Measurements from ENCODE around the gene OR51E2.
"Not testable (repeated sequence)": the region's sequence is repeated elsewhere in the genome, so short reads cannot be mapped to it uniquely, and the experiment has no call there.

OR51E2 gene

GRCh38 chr11:4697585-4697984 lies at the start of gene OR51E2:
Gene OR51E2 (minus strand): TSS chr11:4697853. CDS start chr11:4682711, 15,142 bp downstream.
- no peak for DNase-seq

DNA sequence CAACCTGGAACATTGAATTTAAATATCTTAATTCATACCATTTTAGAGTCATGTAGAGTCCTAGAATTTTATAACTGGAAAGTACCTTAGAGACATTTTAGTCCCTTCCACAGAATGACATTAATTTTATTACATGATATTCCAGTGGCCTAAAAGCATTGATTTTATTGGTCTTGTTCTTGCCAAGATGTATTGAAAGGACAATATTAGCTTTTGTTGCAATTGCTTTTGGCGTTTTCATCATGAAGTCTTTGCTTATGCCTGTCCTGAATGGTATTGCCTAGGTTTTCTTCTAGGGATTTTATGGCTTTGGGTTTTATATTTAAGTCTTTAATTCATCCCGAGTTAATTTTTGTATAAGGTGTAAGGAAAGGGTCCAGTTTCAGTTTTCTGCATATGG lies 43.1 kb upstream of the OR51E2 start:
- DNase-seq, result no peak

- DNase-seq, result no peak
Measured at GRCh38 chr11:4727171-4727570, 29.5 kb upstream of the OR51E2 start.

- DNase-seq, result not testable (repeated sequence)
Measured at GRCh38 chr11:4722616-4723534, 25.2 kb upstream of the OR51E2 start.

GRCh38 chr11:4714300-4714699 lies 16.6 kb upstream of the OR51E2 start:
- DNase-seq, result no peak

DNA sequence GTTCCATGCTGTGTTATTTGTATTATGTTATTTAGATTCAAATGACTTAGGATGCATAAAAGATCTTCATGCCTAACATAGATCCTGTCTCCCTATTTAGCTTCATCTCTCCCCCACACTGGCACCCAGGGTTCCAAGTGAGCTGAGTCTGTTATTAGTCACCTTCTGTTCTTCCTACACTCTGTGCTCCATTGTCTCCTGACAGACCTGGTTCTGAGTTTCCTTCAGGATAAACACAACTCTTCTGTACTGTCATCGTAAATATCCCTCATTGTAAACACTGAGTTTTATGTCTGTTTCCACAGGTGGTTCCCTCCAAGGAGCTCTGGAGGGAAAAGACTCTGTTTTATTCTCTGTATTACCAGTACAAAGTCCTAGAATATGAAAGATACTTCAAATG lies 15.6 kb upstream of the OR51E2 start:
- DNase-seq, result no peak

GRCh38 chr11:4704790-4705334 lies 7.2 kb upstream of the OR51E2 start:
- no peak for DNase-seq

- DNase-seq, result no peak
Measured at GRCh38 chr11:4704054-4704789, 6.6 kb upstream of the OR51E2 start, which contains the start of gene MMP26. Gene MMP26 (plus strand): TSS chr11:4704784.

DNA sequence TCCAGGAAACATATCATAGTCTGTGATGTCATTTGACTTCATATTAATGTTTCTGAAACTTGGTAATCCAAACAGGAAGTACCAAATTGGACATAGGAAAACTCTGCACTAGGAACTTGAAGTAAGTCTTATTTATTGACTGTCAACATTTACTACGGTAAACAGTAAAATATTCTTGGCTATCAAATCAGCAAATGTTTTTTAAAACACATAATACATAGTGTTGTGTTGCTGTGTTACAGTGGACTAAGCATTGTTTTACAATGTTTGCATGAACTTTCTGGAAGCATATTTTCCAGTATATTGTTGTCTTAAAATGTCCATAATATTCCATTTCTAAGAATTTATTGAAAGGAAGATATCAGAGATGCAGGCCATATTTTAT lies 2.8 kb upstream of the OR51E2 start:
- DNase-seq, result no peak

GRCh38 chr11:4699697-4700435 lies 2.2 kb upstream of the OR51E2 start:
- no peak for DNase-seq

- no peak for DNase-seq
Measured at GRCh38 chr11:4695442-4695841, 2.2 kb downstream of the OR51E2 start.

DNA sequence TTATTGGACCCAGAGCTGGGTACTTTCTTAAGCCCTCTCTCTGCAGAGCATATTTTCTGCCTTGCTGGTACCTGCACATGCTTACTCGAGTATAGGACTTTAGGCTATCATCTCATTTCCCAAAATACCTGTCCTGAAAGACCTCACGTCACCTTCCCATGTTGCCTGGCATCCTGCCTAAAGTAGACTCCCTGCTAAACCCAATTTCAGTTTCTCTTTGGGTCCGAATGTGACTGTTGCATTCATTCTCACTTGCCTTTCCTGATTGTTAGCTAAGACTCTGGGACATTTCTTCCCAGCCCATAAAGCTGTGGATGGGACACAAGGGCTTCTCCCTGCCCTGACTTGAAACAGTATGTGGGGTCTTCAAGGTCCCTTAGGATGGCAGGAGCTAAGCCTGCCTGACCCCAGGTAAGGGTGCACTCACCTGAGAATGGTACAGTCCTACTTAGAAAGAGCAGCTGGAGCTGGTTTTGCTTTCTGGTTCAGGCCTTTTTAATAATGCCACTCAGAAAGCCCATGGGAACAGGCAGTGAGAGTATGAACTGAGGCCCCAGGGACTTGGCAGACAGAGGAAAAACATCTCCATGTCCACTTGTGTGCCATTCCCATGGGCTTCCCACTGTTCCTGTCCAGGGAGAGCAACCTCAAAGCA lies 12.9 kb downstream of the OR51E2 start:
- peak in 1 of 2 experiments; percentile 10 for DNase-seq

DNA sequence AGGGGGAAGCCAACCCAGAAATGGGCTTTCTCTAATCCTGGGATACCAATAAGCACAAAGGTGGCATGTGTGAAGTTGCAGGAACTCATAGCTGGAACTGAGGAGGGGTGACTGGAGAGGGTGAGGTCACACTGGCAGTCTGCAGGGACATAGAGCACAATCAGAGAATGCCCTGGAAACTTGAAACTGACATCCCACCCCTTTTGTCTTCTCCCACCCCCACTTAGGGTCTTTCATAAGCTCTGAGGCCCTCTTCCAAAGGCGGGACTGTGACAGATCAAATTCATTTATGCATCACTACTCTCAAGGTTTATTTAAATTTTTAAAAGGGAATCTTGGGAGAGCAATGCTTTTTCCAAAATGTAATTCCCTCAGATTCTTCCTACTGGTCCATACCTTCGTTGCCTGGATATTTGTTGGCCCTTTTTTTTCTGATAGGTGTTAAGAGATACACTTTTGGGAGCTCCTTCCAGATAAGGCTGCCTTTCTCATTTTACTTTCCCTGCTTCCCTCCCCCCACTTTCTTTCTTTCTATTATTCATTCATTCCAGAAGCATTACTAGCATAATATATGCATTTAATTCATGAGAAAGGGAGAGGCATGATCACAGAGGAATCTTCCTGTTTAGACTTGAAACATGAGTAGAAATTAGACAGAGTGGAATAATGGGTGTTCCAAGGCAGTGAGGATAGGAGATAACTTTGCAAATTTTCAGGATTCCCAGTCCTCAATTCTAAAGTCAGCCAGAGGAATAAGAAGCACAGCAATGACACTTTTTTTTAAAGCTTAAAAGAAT lies 14.8 kb downstream of the OR51E2 start:
- DNase-seq, result no peak

DNA sequence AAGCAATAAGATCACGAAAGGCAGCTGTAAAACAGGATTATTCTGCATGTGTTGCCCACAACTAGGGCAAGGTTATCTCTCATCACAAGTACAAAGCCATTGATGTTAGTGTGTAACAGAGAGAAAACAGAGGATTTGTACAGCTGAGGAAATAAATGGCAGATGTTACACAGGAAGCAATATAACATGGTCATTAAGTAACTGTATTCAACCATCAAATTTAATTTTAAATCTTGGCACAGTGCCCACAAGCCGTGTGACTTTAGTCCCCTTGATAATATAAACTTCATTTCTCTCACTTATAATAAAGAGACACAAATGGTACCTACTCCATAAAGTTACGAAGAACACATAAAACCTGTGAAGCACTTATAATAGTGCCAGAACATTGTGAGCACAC lies 17.3 kb downstream of the OR51E2 start:
- peak in 1 of 2 experiments; percentile 43 for DNase-seq

GRCh38 chr11:4677948-4678347 lies 19.7 kb downstream of the OR51E2 start:
- peak; percentile 56 to 83 for DNase-seq

GRCh38 chr11:4673781-4674180 lies 23.9 kb downstream of the OR51E2 start:
- no peak for DNase-seq

DNA sequence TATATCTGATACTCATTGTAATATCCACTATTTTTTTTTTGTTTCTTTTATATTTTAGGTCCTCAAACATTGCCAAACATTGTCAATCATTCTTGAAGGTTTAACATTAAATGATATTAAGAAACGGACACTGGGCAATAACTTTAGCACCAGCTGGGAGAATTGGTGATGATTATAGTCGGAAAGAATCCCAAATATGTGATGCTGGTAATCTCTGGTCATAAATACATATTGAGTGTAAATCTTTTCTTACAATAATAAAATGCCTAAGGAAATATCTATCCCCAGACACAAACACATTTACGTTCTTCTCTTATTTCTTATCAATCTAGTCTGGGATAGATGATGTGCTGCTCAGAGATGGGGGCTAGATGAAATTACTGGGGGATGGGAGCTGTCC lies 25.2 kb downstream of the OR51E2 start:
- DNase-seq, result no peak

GRCh38 chr11:4671741-4672140 lies 25.9 kb downstream of the OR51E2 start:
- no peak for DNase-seq

DNA sequence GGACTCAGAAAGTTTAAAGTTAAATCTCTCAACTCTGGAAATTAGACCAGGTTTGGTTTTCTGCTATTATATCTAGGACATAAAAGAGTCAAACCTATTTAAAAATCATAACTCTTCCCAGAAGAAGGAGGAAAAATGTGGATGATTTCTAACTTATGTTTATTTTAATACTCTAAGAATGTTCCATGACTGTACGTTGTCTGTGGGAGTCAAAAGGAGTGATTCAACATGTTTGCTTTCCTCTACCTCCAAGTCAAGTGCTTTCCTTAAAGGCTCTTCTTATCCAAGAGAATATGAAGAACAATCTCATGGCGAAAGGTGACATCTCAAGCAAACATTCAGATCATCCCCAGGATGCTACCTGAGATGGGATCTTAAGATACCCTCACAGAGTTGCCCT lies 32.2 kb downstream of the OR51E2 start:
- DNase-seq, result no peak

- DNase-seq, result no peak
Measured at GRCh38 chr11:4664786-4665185, 32.9 kb downstream of the OR51E2 start.

DNA sequence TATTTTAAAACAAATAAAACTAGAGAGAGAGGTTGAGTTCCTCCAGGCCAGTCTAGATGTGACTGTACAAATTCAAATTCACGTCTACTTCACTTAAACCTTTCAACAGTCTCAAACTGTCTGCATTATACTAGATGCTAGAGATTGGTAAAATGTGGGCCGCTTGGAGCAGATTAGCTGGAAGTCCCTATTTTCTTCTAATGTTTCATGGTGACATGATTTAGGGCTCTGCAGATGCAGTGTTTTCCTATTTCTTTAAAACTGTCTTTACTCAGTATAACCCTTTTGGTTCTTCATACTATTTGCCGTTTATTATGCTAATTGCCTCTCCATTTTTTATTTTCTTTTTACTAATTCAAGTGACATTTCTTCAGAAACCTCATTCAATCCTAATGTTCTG lies 33.5 kb downstream of the OR51E2 start:
- no peak for DNase-seq

DNA sequence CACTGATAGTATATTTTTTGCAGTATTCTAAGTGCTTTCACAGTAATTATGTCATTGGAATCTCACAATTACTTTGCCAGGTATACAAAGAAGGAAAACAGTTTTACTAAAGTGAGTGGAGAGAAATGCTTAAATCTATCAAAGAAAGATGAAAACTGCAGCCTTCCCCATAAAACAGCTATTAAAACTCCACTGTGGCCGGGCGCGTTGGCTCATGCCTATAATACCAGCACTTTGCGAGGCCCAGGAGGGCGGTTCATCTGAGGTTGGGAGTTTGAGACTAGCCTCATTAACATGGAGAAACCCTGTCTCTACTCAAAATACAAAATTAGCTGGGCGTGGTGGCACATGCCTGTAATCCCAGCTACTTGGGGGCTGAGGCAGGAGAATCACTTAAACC lies 34.8 kb downstream of the OR51E2 start:
- DNase-seq, result no peak
